HG02973 (cell line): ENCODE measurements around the gene CCR7.
"Not testable (repeated sequence)": the region's sequence is repeated elsewhere in the genome, so short reads cannot be mapped to it uniquely, and the experiment has no call there.

Experiments used
- ATAC-seq: cut with Tn5 transposase; IDR thresholded peaks from one replicate; pipeline ENCODE4 v1.9.1; 2021; ENCODE audit warnings: moderate library complexity; ENCODE audit not compliant: unreplicated experiment

CCR7 gene

DNA sequence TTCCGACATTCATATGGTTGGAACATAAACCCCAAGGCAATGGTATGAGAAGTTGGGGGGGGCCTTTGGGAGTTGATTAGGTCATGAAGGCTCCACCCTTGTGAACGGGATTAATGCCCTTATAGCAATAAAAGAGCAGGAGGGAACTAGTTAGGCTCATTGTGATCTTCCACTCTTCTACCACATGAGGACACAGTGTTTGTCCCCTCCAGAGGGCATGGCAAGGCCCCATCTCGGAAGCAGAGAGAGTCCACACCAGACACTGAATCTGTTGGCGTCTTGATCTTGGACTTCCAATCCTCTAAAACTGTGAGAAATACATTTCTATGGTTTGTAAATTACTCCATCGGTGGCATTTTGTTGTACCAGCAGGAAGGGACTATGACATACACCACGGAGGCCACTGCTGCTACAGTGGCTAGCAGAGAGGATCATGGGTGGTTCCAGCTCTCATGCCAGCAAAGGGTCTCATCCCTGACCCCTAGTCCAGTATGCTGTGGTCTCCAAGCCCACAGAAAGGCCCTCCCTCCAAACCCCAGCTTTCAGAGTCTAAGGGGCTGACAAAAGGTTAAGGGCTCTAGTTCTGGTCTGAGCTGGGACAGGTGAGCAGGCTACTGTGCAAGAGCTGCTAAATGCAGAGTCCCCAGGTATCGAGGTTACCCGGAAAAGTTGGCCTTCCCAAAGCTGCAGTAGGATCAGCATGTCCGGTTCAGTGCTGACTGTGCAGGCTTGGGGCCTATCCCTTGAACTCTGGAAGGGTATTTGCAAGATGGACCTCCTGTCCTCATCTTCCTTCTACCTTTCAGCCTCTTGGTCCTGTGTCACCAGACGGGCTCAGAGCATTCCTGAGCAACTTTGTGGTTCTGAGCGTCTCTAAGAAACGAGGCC, 12.2 kb downstream of the CCR7 start:
- ATAC-seq = no peak

GRCh38 chr17:40551879-40552768, 13.1 kb downstream of the CCR7 start:
- no peak for ATAC-seq

DNA sequence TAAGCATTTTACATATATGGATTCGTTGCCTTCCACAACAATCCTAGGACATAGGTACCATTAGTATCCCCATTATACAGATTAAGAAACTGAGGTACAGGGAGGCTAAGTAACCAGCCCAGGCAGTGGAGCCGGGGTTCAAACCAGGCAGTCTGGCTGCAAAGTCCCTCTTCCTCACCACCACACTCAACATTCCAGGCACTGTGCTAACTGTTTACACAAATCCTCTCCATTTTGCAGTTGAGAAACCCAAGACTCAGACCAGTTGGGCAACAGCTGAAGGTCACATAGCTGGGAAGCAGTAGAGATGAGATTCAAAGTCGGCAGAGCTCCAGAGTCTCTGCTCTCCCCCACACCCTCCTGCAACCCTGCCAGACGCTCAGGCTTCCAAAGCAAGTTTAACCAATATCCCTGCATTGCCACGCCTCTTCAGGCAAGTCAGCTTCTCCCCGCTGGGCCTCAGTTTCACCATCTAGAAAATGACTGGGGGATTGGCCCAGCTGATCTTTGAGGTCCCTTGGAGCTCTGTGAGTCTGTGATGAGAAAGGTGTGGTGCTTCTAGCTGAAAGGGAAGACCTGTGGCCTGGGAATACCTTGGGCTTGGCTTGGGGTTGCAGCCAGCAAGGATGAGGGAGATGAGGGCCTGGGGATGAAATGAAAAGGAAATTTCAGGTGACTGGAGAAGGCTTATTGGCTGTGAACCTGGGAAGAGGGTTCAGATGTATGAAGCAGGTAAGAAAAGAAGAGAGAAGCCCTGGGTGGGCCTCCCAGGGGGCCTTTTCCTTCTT, 14.0 kb downstream of the CCR7 start:
- ATAC-seq = no peak

DNA sequence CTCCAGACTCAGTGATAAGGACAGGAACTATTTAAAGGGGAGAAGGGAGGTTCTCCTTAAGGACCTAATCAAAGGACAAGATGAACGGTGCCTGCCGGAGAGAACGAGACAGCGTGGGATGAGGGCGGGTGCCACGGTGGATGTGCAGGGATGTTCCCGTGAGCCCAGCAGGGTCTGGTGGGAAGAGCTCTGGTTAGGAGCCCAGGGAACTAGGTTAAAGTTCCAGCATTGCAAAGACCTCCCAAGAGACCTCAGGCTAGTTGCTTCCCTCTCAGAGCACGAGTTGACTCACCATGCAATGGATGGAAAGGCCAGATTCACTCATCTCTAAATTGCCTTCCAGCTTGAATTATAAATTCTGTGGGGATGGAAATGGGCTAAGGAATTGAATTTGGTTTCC, 14.7 kb downstream of the CCR7 start:
- no peak for ATAC-seq

- ATAC-seq = no peak
Observed at GRCh38 chr17:40548982-40549685, 16.1 kb downstream of the CCR7 start.

DNA sequence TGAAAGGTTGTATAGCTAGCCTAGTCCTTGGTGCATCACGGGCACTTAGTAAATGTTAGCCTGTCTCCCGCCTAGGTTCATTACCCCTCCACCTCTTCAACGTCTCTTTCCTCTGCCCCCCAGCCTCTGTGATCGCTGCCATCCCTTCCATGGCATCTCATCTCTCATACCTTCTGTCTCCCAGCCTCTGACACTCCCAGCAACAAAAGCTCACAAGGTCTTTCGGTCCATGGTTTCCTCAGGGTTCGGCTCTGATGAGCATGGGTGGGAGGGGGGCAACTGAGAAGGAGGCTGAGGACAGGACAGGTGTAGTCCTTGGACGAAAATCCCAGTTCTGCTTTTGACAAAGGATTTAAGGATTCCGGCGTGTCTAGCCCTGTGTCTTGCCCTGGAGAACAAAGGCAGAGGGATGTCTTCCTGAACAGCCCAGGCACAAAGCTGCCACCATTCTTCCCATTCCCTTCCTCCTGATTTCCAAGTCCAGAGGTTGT, 16.7 kb downstream of the CCR7 start:
- no peak for ATAC-seq

GRCh38 chr17:40547785-40548478, 17.3 kb downstream of the CCR7 start:
- ATAC-seq = no peak

GRCh38 chr17:40547079-40547784, 18.0 kb downstream of the CCR7 start:
- ATAC-seq = no peak

GRCh38 chr17:40546497-40546896, 18.8 kb downstream of the CCR7 start:
- ATAC-seq = not testable (repeated sequence)

- no peak for ATAC-seq
Observed at GRCh38 chr17:40545660-40546059, 19.6 kb downstream of the CCR7 start.

DNA sequence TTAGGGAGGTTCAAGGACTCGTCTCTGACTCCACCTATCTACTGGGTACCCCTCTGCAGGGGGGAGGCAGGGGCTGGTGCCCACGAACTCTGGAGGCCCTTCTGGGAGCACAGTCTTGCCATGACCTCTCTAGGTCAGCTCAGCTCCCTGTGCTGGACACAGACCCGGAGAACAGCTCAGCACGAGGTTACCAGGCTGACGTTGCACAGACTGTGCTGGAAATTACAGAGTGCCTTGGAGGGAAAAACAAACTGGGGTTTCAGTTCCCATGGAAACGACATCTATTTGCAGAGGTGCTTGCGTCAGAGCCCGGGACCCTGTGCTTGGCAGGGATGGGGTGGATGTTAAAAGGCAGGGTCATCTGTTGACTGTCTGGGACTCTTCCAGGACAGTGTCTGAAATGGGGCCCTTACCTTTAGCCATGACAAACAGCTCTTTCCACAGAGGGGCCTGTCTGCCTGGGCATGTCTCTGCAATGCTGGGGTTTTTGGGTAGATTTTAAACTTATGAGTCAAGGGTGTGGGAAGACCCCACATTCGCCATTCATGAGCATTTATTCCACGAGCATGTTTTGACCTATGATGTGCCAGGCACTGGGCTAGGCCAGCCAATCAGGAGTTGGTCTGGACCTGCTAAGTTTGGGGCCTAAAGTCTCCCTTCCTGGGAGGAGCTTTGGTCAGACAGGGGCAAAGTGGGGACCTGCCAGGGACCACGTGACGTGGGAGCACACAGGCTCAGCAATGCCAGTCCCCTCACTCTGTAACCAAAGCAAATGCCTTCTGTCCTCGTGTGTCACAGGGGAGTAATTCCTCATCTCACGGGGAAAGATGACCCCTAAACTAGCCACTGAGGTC, 22.5 kb downstream of the CCR7 start:
- ATAC-seq = peak; percentile 42

DNA sequence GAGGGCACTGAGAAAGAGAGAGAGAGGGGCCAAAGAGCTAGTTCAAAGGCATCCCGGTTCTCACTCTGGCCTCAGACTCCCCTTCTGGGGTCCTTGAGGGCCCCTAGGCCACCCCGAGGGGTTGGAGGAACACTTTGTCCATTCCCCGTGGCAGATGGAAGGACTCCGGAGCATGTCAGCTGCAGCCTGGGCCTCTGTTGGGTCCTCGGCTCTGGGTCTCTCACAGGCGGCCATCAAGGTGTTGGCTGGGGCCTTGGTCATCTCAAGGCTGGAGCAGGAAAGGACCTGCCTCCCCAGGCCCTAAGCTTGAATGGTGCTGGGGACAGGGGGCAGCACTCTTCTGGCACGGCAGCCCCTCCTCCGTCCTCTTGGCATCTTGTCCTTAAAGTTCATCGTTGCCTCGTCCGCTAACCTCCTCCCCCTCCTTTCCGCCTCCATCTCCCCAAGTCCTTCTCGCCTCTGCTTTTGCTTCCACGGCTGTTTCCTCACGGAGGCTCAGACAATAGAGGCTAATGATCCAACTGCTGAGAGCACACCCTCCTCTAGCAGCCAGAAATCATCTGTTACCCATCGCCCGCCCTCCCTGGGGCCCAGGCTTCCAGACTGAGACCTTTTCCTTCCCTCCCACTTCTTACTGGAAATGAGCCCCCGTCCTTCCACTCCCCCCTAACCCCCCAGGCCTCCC, 23.3 kb downstream of the CCR7 start:
- no peak for ATAC-seq

DNA sequence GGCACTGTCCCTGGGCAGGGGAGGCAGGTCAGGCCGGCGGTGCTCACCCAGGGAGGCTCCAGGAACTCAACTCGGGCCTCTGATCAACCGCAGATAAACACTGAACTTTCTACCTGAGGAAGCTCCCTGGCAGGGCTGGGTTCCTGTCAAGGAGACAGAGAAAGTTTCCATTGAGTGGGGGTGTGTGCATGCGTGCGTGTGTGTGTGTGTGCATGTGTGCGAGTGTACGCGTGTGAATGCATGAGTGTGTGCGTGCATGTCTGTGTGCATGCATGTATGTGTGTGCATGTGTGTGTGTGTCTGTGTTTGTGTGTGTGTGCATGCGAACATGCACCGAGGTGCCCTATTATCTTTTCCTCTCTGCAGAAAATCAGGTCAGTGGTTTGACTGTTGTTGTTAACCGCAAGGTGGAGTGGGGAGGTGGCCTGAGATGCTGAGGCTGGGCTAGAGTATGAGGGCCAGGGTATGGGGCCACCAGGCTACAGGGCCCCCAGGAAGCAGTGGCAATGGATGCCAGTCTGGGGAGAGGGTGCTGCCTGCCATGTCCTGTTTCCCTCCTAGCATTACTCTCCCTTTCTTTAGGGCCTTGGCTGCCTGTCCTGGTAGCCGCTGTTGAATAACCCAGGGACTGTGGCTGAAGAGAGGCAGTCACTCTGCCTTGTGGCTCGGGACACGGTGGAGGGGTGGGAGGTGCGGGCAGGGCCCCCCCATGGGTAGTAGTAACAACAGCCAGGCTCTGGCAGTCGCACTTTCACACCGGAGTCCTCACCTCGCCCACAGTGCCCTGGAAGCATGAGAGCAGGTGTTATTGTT, 24.0 kb downstream of the CCR7 start:
- no peak for ATAC-seq

GRCh38 chr17:40540448-40540847, 24.8 kb downstream of the CCR7 start:
- ATAC-seq = no peak

DNA sequence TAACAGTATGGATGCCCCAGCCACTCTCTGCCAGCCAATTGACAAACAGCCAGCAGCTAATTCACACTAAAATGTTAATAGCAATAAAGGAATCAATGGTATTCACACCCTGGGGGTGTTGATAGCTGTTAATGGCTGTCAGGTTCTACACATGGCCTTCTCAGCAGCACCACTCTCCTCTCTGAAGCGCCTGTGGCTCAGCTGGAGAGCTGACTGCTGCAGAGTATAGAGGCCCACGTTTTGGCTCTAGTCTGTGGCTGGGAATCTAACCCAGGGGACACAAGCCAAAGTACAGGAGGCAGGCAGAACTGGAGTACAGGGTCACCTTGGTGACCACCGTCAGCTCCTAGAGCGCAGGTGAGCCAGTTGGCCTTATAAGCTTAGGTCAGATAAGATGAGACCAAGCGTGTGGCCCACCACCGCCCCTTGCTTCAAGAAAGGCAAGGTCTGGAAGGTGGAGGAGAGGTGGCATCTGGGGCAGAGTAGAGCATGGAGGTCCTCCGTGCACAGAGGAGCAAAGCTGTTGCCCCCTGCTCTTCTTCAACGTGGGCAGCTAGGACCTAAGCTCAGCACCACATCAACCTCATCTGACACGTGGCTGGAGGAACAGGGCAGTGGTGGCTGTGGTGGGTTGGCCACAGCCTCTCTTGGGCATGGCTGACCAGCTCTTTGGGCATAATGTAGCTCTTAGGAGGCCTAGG, 25.4 kb downstream of the CCR7 start:
- no peak for ATAC-seq
